H1 (cell line): ENCODE measurements around the gene NOL9. TPM values are rescaled to one million over a fixed set of nuclear protein-coding genes. Genes with fewer than 3 reads are reported as not detected.

Experiments
- BRCA1 ChIP-seq: IDR thresholded peaks from 2 replicates; pipeline ENCODE4 v1.6.1; 2012; ENCODE audit warnings: low read depth, low read length, improper control_type of control experiment
- TAF7 ChIP-seq: optimal IDR thresholded peaks from 2 replicates; pipeline ENCODE3; 2011; ENCODE audit warnings: low read depth, mild to moderate bottlenecking, inconsistent platforms, low read length, moderate library complexity, borderline replicate concordance
- TBP ChIP-seq: IDR thresholded peaks from 2 replicates; pipeline ENCODE4 v1.6.1; 2011; ENCODE audit warnings: low read depth, low read length, improper control_type of control experiment
- polyA plus RNA-seq, 7 experiments: library from polyadenylated mRNA; depleted of rRNA in 3 of 7; stranded (reverse) in 5 of 7; unstranded in 2 of 7; fragments of >200 nt in 5 of 7; fragments of 200-250 nt in 2 of 7; gene quantifications; 1 replicate in 5 of 7; 2 replicates in 1 of 7; 4 replicates in 1 of 7; pipeline versions ENCODE4 v1.2.1 to v1.2.3, GENCODE V29; 2011 to 2013; ENCODE audit warnings: missing spikeins in 2 of 7, mixed read lengths in 2 of 7
- total RNA-seq: library from RNA; stranded (reverse); fragmentation: NEBNext Ultra II Directional; extraction: Animal tissue kit (Norgen Biotek cat#: 25700); gene quantifications from 2 replicates; pipeline ENCODE4 v1.2.1, GENCODE V29; 2021

Gene NOL9
- total and polyA plus RNA-seq, 2 of the 8 experiments (the other 6 are each of a cell fraction or from before 2014, with no cell fraction given): 17.1 to 38.1 TPM

DNA sequence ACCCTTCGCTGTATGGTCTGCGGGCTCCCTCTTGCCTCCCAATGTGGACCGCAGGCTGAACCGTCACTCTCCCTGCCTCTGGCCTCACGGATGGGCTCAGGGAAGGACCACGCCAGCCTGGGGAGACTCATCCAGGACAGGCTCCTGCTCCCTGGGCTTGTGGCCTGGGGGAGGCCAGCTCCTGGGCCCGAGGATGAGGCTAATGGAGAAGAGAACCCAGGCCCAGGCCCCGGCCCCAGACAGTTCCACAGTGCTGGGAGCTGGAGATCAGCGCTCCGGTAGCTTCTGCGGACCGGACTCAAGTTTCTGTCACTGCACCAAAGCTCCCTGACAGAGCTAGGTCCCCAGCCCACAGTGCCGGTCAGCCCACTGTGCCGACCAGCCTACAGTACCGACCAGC, 49.4 kb downstream of the NOL9 start (continued):
- TF ChIP-seq TAF7 (no peak), BRCA1 (no peak), TBP (no peak)
